Activated naive CD4-positive, alpha-beta T cell treated with anti-CD3 and anti-CD28 coated beads, Interleukin-2, amount 10 ng/mL, durations not matched to agents 7 days and 5 days (primary cell): ENCODE results near the gene PEF1.

Experiments used
- CTCF ChIA-PET: fragments of 350-600 bp; sonication (Branson Sonifier 250); formaldehyde crosslinking; loops from one replicate; lab custom pipeline; 2021; ENCODE audit warnings: antibody characterized with exemption; lab: Charles Lee
- DNase-seq: peaks from one replicate; pipeline ENCODE4 v3.0.0-alpha.2; 2020
- H3K27ac Mint-ChIP-seq: one replicate; pipeline ENCODE4 v1.8.0; 2021; ENCODE audit warnings: mild to moderate bottlenecking, moderate library complexity, mixed read lengths
- H3K27me3 Mint-ChIP-seq: one replicate; pipeline ENCODE4 v1.8.0; 2021; ENCODE audit warnings: mild to moderate bottlenecking, mixed read lengths
- H3K36me3 Mint-ChIP-seq: one replicate; pipeline ENCODE4 v1.8.0; 2021; ENCODE audit warnings: mixed read lengths
- H3K4me1 Mint-ChIP-seq: one replicate; pipeline ENCODE4 v1.8.0; 2021; ENCODE audit warnings: mixed read lengths
- H3K4me3 Mint-ChIP-seq: one replicate; pipeline ENCODE4 v1.8.0; 2021; ENCODE audit warnings: mild to moderate bottlenecking, moderate library complexity, mixed read lengths
- H3K9me3 Mint-ChIP-seq: one replicate; pipeline ENCODE4 v1.8.0; 2021; ENCODE audit warnings: mixed read lengths

The PEF1 gene

DNA sequence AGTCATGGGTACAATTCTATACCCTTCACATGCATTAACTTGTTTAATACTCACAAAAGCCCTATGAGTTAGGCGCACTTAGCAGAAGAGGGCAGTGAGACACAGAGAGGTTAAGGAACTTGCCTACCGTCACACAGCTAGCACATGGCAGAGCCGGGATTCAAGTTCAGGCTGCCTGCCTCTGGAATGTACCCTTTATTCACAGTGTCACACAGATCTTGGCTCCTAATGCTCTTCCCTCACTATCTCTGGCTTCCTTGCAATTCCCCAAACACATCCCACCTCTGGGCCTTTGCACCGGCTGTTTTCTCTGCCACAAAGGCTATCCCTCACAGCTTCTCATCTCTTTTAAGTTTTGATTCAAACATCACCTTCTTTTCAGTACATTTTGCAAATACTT is 34.0 kb upstream of the PEF1 start:
- H3K4me1 Mint-ChIP-seq = no peaks in the 10 kb centered on the region
- H3K36me3 Mint-ChIP-seq = no peaks in the 10 kb centered on the region
- H3K27ac Mint-ChIP-seq = no peak overlapping the region
- no peak overlapping the region for H3K4me3 Mint-ChIP-seq
- no peak for DNase-seq
- H3K9me3 Mint-ChIP-seq = no peaks in the 10 kb centered on the region
- peaks cover 58% of the 10 kb centered on the region for H3K27me3 Mint-ChIP-seq
- CTCF ChIA-PET = interaction anchor here (0.6 kb wide), 1 partner anchor 62 kb away, joined by 3 read pairs; the partner anchor contains the start of gene HCRTR1

DNA sequence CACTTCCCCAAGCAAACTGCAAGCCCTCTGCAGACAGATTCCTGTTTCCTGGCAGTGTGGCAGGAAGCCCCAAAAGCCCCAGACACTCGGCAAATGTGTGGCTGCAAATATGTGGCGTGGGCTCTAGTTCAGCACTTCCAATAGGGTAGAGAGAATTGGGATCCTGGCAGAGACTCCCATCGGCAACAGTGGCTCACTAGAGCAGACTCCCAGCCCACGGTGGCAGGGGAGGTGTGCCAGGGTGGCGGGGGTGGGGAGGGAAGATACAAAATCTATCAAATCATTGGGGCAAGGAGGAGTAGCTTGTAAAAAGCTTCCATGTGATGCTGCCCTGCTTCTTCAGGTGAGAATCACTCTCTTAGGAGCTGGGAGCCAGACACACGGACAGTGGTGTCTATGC is 33.3 kb upstream of the PEF1 start:
- CTCF ChIA-PET = interaction anchor here (0.9 to 1.3 kb wide), 2 partner anchors 10 to 35 kb away, joined by 3 to 4 read pairs; no protein-coding TSS in a partner anchor
- Mint-ChIP-seq H3K27ac (no peak overlapping the region), H3K4me3 (no peak overlapping the region), H3K27me3 (peaks cover 57% of the 10 kb centered on the region), H3K36me3 (no peaks in the 10 kb centered on the region), H3K9me3 (no peaks in the 10 kb centered on the region), H3K4me1 (no peaks in the 10 kb centered on the region)
- no peak for DNase-seq

DNA sequence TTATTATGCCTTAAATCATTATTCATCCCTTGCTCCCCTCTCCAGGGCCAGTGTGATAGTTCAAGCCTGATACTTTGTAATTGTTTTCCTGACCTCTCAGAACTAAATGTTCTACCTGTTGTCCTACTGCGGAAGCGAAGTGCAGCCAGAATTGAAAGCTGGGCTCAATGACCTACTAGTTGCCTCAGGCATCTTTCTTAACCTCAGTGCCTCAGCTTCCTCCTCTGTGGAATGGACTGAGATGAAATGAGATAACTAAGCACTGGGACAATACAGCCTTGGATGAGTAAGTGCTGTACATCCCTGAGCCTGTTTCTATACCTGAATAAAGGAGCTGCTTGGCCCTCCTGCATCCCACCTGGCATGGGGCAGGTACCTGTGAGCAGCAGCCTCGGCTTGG is 32.7 kb upstream of the PEF1 start:
- Mint-ChIP-seq H3K27ac (no peak overlapping the region), H3K27me3 (peaks cover 53% of the 10 kb centered on the region), H3K36me3 (no peaks in the 10 kb centered on the region), H3K9me3 (no peaks in the 10 kb centered on the region), H3K4me3 (no peak overlapping the region), H3K4me1 (no peaks in the 10 kb centered on the region)
- no peak for DNase-seq
- CTCF ChIA-PET = interaction anchor here (0.9 to 1.3 kb wide), 2 partner anchors 9 to 35 kb away, joined by 3 to 4 read pairs; no protein-coding TSS in a partner anchor

DNA sequence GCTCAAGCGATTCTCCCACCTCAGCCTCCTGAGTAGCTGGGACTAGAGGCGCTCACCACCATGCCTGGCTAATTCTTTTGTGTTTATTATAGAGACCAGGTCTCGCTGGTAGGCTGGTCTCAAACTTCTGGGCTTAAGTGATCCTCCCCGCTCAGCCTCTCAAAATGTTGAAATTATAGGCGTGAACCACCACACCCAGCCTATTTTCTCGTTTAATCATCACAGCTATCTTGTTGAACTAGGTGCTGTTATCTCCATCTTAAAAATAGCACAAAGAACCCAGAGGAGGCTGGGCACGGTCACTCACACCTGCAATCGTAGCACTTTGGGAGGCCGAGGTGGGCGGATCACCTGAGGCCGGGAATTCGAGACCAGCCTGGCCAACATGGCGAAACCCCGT is 31.1 kb upstream of the PEF1 start:
- H3K9me3 Mint-ChIP-seq = no peaks in the 10 kb centered on the region
- H3K27ac Mint-ChIP-seq = no peak overlapping the region
- H3K36me3 Mint-ChIP-seq = no peaks in the 10 kb centered on the region
- no peak for DNase-seq
- peaks cover 57% of the 10 kb centered on the region for H3K27me3 Mint-ChIP-seq
- no peak overlapping the region for H3K4me3 Mint-ChIP-seq
- CTCF ChIA-PET = interaction anchor here (2.1 kb wide), 1 partner anchor 13 kb away, joined by 7 read pairs; no protein-coding TSS in a partner anchor
- H3K4me1 Mint-ChIP-seq = no peaks in the 10 kb centered on the region

DNA sequence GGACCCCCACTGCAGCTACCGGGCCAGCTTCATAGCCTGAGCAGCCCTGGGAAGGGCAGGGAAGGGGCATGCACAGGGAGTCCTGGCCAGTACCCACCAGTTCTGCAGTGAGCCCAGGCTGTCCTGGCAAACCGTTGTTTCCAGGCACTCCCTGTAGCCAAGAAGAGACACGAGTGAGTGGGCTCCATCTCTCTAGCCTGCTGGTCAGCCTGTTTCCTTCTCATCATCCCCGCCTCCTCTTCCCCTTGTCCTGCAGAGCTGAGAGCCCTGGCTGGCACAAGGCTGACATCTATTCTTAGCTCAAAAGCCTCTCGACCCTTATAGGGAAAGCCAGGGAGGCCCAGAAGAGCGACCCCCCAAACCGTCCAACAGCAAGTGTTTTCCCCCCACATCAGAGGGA is 30.5 kb upstream of the PEF1 start:
- CTCF ChIA-PET = interaction anchor here (1.1 to 2.1 kb wide), 2 partner anchors 12 to 63 kb away, joined by 3 to 7 read pairs; no protein-coding TSS in a partner anchor
- no peak for DNase-seq
- H3K9me3 Mint-ChIP-seq = no peaks in the 10 kb centered on the region
- H3K27ac Mint-ChIP-seq = no peak overlapping the region
- peaks cover 58% of the 10 kb centered on the region for H3K27me3 Mint-ChIP-seq
- no peak overlapping the region for H3K4me3 Mint-ChIP-seq
- no peaks in the 10 kb centered on the region for H3K36me3 Mint-ChIP-seq
- peaks cover 2% of the 10 kb centered on the region for H3K4me1 Mint-ChIP-seq

DNA sequence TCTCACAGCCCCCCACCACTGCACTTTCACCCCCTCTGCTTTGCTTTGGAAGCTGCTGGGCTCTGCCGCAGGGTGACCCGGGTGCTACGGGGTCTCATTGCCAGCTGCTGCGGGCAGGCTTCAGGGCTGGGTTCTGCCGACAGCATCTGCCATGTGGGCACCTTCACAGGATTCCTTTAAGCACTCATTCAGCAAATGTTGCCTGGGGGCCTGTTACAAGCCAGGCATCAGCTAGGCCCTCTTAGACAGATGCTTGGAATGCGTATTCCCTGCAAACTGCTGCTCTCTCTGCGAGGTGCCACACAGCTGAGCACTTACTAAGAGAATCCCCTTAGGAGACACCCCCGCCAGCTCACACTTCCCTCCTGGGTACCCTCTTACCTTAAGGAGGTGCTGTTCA is 29.9 kb upstream of the PEF1 start:
- Mint-ChIP-seq H3K4me1 (peaks cover 4% of the 10 kb centered on the region), H3K36me3 (no peaks in the 10 kb centered on the region), H3K9me3 (no peaks in the 10 kb centered on the region), H3K27ac (no peak overlapping the region), H3K27me3 (peaks cover 64% of the 10 kb centered on the region), H3K4me3 (no peak overlapping the region)
- CTCF ChIA-PET = interaction anchor here (1.1 to 2.1 kb wide), 4 partner anchors 10 to 71 kb away, joined by 3 to 7 read pairs (median 4); no protein-coding TSS in a partner anchor
- DNase-seq = no peak

DNA sequence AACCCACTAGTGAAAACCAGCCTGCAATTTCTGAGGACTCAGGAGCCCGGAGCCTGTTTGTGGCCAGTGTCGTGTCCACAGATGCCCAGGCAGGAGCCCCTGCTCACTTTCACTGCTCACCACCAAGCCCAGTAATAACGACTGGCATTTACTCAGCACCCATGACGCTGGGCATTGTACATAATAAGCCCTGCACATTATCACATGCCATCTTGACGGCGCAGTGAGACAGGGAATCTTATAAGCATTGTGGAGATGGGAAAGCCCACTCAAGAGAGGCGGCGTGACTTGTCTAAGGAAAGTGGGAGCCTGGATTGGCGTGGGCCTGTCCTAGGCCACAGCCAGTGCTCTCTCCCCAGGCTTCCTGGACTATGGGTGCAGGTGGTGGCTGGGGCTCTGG is 28.8 kb upstream of the PEF1 start:
- H3K4me1 Mint-ChIP-seq = peaks cover 7% of the 10 kb centered on the region
- CTCF ChIA-PET = interaction anchor here (1.8 kb wide), 1 partner anchor 9 kb away, joined by 6 read pairs; no protein-coding TSS in a partner anchor

DNA sequence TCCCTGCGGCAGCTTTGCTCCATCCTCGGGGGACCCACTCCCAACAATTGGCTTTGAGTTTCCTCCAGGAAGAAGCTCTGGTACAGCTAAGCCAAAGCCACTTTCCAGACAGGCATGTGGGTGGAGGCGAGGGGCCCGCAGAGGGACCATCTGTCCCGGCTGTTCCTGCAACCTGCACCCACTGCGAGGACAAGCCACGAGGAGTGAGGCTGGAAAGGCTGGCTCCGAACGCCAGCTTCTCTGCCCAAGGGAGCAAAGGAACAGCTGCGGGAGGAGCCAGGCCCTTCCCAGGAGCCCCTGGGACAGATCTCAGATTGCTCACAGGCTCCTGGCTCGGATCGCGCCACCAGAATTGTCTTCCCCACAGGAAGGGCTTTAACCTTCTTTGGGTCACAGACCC is 28.3 kb upstream of the PEF1 start:
- peaks cover 7% of the 10 kb centered on the region for H3K4me1 Mint-ChIP-seq
- no peak for DNase-seq
- H3K27ac Mint-ChIP-seq = no peak overlapping the region
- CTCF ChIA-PET = interaction anchor here (1.8 kb wide), 1 partner anchor 8 kb away, joined by 6 read pairs; no protein-coding TSS in a partner anchor
- H3K36me3 Mint-ChIP-seq = no peaks in the 10 kb centered on the region
- H3K4me3 Mint-ChIP-seq = no peak overlapping the region
- peaks cover 65% of the 10 kb centered on the region for H3K27me3 Mint-ChIP-seq
- no peaks in the 10 kb centered on the region for H3K9me3 Mint-ChIP-seq

More for the DNA sequence above, 28.8 kb upstream of the PEF1 start:
- peaks cover 66% of the 10 kb centered on the region for H3K27me3 Mint-ChIP-seq
- H3K9me3 Mint-ChIP-seq = no peaks in the 10 kb centered on the region
- DNase-seq = no peak
- no peaks in the 10 kb centered on the region for H3K36me3 Mint-ChIP-seq
- no peak overlapping the region for H3K27ac Mint-ChIP-seq
- no peak overlapping the region for H3K4me3 Mint-ChIP-seq

DNA sequence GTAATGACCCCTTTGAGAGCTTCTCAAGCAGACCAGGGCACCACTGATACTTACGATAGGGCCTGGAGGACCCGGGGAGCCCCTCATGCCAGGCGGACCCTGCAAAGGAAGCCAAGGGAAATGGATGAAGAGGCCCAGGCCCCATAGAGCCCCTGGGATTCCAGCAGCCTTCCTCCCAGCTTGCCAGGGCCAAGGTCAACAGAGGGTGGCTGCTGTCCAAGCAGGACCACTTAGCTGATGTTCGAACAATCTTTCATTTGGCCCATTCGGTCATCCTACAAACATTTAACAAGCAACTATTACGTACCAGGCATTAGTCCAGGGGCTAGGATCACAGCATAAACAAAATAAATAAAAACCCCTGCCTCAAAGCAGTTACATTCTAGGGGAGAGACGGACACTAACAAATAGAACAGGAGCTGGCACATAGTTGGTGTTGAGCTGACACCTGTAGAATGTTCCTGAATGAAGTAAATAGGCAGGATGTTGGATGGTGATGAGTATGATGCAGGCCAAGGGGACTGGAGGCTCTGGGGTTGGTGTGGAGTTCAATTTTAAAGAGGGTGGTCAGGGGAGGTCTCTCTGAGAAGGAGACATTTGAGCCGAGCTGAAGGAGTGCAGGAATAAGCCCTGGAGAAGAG is 27.0 kb upstream of the PEF1 start:
- no peak for DNase-seq
- H3K36me3 Mint-ChIP-seq = no peaks in the 10 kb centered on the region
- H3K4me3 Mint-ChIP-seq = no peak overlapping the region
- H3K27me3 Mint-ChIP-seq = peaks cover 53% of the 10 kb centered on the region
- H3K27ac Mint-ChIP-seq = no peak overlapping the region
- peaks cover 7% of the 10 kb centered on the region for H3K4me1 Mint-ChIP-seq
- H3K9me3 Mint-ChIP-seq = no peaks in the 10 kb centered on the region
- CTCF ChIA-PET = interaction anchor here (2.8 kb wide), 1 partner anchor 117 kb away, joined by 15 read pairs; no protein-coding TSS in a partner anchor

DNA sequence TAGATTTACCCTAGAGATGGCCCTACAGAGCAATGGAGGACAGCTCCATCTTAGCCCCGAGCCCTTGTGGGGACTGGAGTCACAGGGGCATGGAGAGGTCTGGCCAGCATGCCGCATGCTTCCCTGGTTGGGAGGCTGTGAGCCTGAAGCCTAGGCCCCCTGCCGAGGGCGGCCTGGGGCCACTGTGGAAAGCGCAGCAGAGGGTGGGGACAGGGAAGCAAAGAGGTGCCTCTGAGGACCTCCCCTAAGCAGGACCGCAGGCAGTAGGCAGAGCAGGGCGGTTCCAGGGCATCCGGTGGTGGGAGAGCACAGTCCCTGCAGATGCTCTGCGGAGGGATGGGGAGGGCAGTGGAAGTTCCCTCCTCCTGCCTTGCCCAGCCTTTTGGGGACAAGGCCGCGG is 26.5 kb upstream of the PEF1 start:
- H3K4me3 Mint-ChIP-seq = no peak overlapping the region
- CTCF ChIA-PET = interaction anchor here (1.6 to 2.8 kb wide), 2 partner anchors 29 to 117 kb away, joined by 4 to 15 read pairs; no protein-coding TSS in a partner anchor
- H3K9me3 Mint-ChIP-seq = no peaks in the 10 kb centered on the region
- DNase-seq = no peak
- H3K36me3 Mint-ChIP-seq = no peaks in the 10 kb centered on the region
- H3K4me1 Mint-ChIP-seq = peaks cover 7% of the 10 kb centered on the region
- no peak overlapping the region for H3K27ac Mint-ChIP-seq
- H3K27me3 Mint-ChIP-seq = peaks cover 56% of the 10 kb centered on the region

DNA sequence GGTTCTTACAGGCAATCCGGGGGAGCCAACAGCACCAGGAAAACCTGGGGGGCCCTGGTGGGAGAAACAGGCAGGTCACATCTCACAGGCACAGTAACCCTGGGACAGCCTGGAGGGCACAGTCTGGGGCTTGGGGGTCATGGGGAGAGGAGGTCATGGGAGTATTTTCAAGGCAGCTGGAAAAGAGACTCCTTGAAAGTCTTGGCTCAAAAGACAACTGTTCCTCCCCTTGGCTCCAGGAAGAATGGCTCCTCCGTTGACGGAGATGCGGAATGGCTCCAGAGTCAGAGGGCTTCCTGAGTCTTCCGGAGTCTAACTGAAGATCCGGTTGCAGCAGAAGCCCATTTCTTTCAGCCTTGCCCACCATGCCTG is 25.9 kb upstream of the PEF1 start:
- H3K4me3 Mint-ChIP-seq = no peak overlapping the region
- CTCF ChIA-PET = interaction anchor here (1.1 to 2.8 kb wide), 4 partner anchors 30 to 118 kb away, joined by 3 to 15 read pairs (median 4); no protein-coding TSS in a partner anchor
- no peak overlapping the region for H3K27ac Mint-ChIP-seq
- H3K27me3 Mint-ChIP-seq = peaks cover 57% of the 10 kb centered on the region
- no peaks in the 10 kb centered on the region for H3K36me3 Mint-ChIP-seq
- no peak for DNase-seq
- H3K4me1 Mint-ChIP-seq = peaks cover 7% of the 10 kb centered on the region
- H3K9me3 Mint-ChIP-seq = no peaks in the 10 kb centered on the region

DNA sequence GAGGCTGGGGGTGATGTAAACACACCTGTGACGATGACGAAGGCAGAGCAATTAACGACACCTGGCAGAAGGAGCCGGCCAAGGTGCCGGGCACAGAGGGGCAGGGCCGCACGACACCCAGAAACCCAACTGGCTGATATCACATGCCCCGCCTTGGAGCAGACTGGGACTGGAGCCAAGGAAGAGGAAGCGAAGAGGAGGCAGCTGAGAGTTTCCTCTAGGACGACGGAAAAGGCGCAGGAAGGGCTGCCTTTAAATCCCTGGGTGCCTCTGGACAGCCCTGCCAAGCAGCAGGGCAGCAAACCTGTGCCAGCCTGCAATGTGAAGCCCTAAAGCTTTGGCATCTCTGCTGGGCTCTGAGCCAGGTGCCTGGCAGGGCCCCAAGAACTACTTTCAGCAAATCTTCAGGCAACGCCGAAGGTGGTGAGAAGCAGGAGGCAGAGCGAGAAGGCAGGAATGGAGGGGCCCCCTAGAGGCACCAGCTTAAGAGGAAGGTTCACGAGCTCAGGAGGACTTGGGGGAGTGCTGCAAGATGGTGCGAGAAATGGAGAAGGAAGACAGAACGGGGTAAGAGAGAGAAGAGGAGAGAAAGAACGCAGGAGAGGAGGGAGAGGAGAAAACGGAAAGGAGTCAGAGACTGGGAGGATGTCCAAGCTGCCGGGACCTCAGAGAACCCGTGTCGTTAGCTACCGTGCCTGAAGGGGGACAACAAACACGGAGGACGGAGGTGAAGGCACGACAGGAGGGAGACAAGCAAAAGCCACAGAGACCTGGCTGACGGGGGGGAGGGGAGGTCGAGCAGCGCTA is 25.3 kb upstream of the PEF1 start:
- Mint-ChIP-seq H3K9me3 (no peaks in the 10 kb centered on the region), H3K36me3 (no peaks in the 10 kb centered on the region), H3K27me3 (peaks cover 56% of the 10 kb centered on the region), H3K4me3 (no peak overlapping the region), H3K4me1 (peaks cover 7% of the 10 kb centered on the region), H3K27ac (peak overlapping the region; percentile 55)
- DNase-seq = peak; percentile 29
- CTCF ChIA-PET = interaction anchor here (1.1 to 2.8 kb wide), 4 partner anchors 30 to 119 kb away, joined by 3 to 15 read pairs (median 4); no protein-coding TSS in a partner anchor

DNA sequence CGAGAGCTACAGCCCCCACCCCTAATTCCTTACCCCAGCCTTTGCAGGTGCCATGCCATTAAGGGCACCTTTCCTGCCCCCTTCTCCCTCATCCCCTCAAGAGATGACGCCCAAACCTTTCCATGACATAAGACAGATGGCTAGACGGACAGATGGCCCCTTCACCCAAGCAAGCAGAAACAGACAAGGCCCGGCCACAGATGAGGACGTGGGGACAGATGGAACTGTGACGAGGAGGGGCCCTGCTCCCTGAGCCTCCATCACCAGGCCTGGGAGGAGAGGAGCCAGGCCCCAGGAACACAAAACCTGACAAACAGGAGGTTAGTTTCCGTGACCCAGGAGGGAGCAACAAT is 24.7 kb upstream of the PEF1 start:
- no peak for DNase-seq
- Mint-ChIP-seq H3K4me1 (peaks cover 7% of the 10 kb centered on the region), H3K4me3 (no peak overlapping the region), H3K36me3 (no peaks in the 10 kb centered on the region), H3K27ac (peak overlapping the region; percentile 55), H3K27me3 (peaks cover 57% of the 10 kb centered on the region), H3K9me3 (no peaks in the 10 kb centered on the region)
- CTCF ChIA-PET = interaction anchor here (1.1 to 2.8 kb wide), 3 partner anchors 31 to 119 kb away, joined by 3 to 15 read pairs (median 4); no protein-coding TSS in a partner anchor

DNA sequence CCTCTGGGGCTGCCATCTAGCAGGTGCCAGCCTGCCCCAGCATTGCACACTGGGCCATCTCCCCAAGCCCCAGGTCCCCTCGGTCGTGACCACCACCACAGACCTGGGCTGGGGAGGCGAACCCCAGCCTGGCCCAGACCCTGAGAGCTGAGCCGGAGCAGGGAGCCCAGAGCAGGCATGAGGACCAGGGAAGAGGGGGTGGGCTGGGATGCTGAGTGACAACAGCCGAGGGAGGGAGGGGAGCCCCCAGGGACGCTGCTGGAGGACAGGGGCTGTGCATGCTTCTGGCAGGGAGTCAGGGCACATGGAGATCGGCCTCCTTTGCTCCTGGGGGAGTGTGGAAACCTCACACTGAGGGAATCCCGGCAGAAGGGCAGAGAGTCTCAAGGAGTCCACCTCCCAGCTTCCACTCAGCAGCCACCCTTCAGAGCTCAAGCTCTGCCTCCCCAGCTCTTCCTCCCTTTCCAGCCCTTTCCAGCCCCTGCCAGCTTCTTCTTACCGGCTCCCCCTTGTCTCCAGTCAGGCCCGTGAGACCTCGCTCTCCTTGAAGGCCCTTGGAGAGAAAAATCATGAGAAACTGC is 23.7 kb upstream of the PEF1 start:
- H3K4me3 Mint-ChIP-seq = no peak overlapping the region
- CTCF ChIA-PET = interaction anchor here (1.1 kb wide), 1 partner anchor 9 kb away, joined by 4 read pairs; no protein-coding TSS in a partner anchor
- H3K27me3 Mint-ChIP-seq = peaks cover 57% of the 10 kb centered on the region
- no peak overlapping the region for H3K27ac Mint-ChIP-seq
- no peaks in the 10 kb centered on the region for H3K36me3 Mint-ChIP-seq
- no peak for DNase-seq
- H3K9me3 Mint-ChIP-seq = no peaks in the 10 kb centered on the region
- peaks cover 7% of the 10 kb centered on the region for H3K4me1 Mint-ChIP-seq
